ENCODE results near the gene TMIGD2.

- no peak for TF ChIP-seq POLR2A (IDR thresholded peaks at IDR 0.05)
- no peak for TF ChIP-seq CTCF (IDR thresholded peaks at IDR 0.05)
Observed at GRCh38 chr19:4313847-4314490, 11.8 kb upstream of the TMIGD2 start.

Measured in body of pancreas (tissue), 4 donors.